ENCODE data around the gene C6.

DNA sequence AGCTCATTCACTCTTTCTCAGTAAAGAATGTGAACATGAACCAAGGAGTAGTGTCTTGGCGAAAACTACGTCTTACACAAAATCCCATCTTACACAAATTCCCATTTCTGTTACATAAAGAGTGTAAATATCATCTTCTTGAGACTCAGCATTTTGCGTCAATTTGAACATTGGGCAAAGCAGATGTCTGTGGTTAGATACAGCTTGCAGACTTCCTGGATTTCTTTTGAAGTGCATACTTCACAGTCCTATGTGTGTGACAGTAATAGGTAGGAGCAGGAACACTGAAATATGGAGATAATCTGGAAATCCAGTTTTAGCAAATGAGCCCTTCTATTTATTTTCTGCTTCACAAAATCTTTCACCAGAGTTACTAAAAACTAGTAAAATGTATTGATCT is 58.8 kb downstream of the C6 start:
- TF ChIP-seq, protein P1, sequence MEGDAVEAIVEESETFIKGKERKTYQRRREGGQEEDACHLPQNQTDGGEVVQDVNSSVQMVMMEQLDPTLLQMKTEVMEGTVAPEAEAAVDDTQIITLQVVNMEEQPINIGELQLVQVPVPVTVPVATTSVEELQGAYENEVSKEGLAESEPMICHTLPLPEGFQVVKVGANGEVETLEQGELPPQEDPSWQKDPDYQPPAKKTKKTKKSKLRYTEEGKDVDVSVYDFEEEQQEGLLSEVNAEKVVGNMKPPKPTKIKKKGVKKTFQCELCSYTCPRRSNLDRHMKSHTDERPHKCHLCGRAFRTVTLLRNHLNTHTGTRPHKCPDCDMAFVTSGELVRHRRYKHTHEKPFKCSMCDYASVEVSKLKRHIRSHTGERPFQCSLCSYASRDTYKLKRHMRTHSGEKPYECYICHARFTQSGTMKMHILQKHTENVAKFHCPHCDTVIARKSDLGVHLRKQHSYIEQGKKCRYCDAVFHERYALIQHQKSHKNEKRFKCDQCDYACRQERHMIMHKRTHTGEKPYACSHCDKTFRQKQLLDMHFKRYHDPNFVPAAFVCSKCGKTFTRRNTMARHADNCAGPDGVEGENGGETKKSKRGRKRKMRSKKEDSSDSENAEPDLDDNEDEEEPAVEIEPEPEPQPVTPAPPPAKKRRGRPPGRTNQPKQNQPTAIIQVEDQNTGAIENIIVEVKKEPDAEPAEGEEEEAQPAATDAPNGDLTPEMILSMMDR (IDR thresholded peaks at IDR 0.05), result no peak
- no peak for TF ChIP-seq EZH2 (IDR thresholded peaks at IDR 0.05; ENCODE audit: borderline replicate concordance, insufficient read depth, low read depth, low read length, poor library complexity, severe bottlenecking)
